Measurements from ENCODE around the gene FMR1NB.

The FMR1NB gene, protein sequence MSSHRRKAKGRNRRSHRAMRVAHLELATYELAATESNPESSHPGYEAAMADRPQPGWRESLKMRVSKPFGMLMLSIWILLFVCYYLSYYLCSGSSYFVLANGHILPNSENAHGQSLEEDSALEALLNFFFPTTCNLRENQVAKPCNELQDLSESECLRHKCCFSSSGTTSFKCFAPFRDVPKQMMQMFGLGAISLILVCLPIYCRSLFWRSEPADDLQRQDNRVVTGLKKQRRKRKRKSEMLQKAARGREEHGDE

DNA sequence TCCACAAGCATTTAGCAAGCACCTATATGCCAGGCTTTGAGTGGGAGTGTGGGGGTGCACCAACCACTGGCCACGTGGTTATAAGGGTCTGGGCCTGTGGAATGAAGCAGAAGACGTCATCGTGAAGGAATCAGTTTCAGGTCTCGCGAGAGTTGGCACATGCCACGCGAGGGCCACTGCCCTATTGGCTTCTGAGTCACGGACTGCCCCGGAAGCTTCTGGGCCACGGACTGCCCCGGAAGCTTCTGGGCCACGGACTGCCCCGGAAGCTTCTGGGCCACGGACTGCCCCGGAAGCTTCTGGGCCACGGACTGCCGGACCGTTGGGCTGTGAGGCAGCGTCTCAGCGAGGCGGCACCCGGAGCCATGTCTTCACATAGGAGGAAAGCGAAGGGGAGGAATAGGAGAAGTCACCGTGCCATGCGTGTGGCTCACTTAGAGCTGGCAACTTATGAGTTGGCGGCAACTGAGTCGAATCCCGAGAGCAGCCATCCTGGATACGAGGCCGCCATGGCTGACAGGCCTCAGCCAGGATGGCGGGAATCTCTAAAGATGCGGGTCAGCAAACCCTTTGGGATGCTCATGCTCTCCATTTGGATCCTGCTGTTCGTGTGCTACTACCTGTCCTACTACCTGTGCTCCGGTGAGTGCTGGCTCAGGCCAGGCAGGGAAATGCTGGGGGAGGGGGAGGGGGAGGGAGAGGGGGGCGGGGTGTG is at the start of gene FMR1NB:
Gene FMR1NB (plus strand): TSS at position 300 of the 715 bp plus-strand sequence. CDS start 66 bp downstream, at position 366.
- DNase-seq: no peak

GRCh38 chrX:147933815-147934214 is 47.3 kb upstream of the FMR1NB start:
- DNase-seq: no peak

GRCh38 chrX:147935156-147935758 is 45.9 kb upstream of the FMR1NB start:
- DNase-seq: no peak

GRCh38 chrX:147945286-147945685 is 35.9 kb upstream of the FMR1NB start:
- DNase-seq: no peak

GRCh38 chrX:147948531-147948930 is 32.6 kb upstream of the FMR1NB start:
- DNase-seq: no peak

DNA sequence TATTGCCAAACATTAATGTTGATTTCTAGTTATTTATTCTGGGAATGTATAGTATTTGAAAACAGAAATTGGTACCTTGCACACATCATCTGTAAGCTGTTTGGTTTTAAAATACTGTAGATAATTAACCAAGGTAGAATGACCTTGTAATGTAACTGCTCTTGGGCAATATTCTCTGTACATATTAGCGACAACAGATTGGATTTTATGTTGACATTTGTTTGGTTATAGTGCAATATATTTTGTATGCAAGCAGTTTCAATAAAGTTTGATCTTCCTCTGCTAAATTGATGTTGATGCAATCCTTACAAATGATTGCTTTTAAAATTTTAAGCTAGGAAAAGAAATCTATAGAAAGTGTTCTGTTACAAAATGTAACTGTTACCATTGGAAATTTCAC is 30.8 kb upstream of the FMR1NB start:
- no peak for DNase-seq

GRCh38 chrX:147953976-147954375 is 27.2 kb upstream of the FMR1NB start:
- no peak for DNase-seq

- DNase-seq: no peak
Measured at GRCh38 chrX:147957291-147957690, 23.8 kb upstream of the FMR1NB start.

- DNase-seq: no peak
Measured at GRCh38 chrX:147958291-147958690, 22.8 kb upstream of the FMR1NB start.

GRCh38 chrX:147960722-147961121 is 20.4 kb upstream of the FMR1NB start:
- no peak for DNase-seq

GRCh38 chrX:147962476-147962875 is 18.7 kb upstream of the FMR1NB start:
- no peak for DNase-seq

DNA sequence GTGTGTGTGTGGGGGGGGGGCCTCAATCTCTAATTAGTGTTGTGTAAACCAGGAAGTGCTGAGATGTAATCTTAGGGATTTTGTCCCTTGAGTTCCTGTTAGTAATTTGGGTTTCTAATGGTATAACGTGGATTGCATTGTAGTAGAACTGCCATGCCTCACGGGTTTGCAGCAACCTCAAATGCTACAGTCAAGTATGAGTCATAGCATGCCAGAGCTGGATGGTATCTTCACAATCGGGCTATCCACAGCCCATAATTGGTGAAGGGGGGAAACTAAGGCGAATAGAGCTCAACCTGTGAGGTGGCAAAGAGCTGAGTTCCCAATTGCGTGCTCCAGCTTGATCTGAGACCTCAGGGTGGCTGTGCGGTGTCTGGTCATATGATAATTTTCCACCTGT is 2.2 kb upstream of the FMR1NB start:
- no peak for DNase-seq

DNA sequence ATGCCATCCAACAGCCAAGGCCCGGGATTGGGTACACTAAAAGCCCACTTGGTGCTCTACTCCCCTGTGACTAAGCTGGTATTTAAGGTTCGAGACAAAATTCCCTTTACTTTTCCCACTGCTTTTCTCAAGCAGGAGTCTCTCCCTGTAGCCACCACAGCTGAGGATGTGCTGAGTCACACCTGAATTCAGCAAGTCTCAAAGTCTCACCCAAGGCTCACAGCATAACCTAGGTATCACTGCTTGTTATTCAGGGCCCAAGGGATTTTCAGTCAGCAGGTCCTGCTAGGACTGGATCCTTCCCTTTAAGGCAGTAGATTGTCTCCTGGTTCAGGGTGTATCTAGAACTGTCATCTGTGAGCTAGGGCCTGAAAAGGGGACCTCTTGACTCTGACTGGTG is 39.2 kb downstream of the FMR1NB start:
- no peak for DNase-seq

DNA sequence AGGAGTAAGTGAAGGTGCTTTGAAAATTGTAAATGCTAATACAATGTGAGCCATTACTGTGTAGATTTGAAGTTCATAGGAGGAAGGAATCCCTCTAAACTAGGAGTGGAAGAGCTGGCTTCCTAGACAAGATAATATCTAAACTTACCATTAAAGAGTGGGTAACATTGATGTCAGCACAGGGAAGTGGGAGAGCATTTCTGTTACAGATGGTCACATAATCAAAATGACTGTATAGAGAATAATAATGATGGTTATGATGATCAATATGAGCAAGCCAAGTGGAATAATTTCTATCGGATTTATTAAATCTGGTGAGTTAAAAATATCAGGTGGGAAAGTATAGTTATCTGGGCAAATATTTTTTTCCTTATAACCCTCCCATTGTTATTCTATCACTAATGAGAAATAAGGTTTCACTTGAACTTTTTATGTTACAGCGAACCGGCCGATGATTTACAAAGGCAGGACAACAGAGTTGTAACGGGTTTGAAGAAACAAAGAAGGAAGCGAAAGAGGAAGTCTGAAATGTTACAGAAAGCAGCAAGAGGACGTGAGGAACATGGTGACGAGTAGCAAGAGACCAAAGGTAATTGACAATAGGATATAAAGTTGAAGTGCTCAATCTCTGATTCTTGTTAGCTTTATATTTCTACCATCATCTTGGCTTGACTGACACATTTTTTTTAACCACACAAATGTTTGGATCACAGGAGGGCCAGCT is 43.5 kb downstream of the FMR1NB start:
- no peak for DNase-seq

DNA sequence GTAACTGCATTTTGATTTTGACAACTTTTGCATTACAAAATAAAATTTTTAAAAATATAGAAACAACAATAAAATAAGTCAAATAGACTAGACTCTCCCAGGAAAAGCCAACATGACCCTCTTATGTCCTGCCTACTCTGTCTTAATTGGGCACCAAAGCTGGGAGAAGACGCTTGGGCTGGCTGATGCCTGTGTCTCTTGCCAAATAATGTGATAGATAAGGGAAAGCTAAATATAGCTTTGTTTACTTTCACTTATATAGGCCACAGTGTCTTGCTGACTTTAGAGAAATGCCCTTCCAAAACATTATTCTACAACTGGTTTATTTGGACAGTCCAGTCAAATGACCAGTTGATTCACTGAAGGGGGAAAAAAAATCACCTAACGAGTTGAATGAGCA is 54.2 kb downstream of the FMR1NB start:
- no peak for DNase-seq

GRCh38 chrX:148037020-148037419 is 55.9 kb downstream of the FMR1NB start:
- no peak for DNase-seq

GRCh38 chrX:148043271-148043855 is 62.2 kb downstream of the FMR1NB start:
- no peak for DNase-seq

- no peak for DNase-seq
Measured at GRCh38 chrX:148047200-148047599, 66.1 kb downstream of the FMR1NB start.

GRCh38 chrX:148049441-148049840 is 68.3 kb downstream of the FMR1NB start:
- DNase-seq: no peak

DNA sequence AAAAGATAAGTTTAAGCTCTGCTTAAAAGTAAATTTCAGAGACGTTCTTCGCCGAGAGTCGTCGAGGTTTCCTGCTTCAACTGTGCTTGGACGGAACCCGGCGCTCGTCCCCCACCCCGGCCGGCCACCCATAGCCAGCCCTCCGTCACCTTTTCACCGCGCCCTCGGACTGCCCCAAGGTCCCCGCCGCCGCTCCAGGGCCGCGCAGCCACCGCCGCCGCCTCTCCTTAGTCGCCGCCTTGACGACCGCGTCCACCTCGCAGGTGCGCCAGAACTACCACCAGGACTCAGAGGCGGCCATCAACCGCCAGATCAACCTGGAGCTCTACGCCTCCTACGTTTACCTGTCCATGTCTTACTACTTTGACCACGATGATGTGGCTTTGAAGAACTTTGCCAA is 70.8 kb downstream of the FMR1NB start:
- DNase-seq: no peak

- no peak for DNase-seq
Measured at GRCh38 chrX:148067285-148067684, 86.1 kb downstream of the FMR1NB start.

- no peak for DNase-seq
Measured at GRCh38 chrX:148069759-148070503, 88.8 kb downstream of the FMR1NB start.

- no peak for DNase-seq
Measured at GRCh38 chrX:148070504-148070877, 89.4 kb downstream of the FMR1NB start.

All from stimulated activated CD4-positive, alpha-beta T cell treated with anti-CD3 and anti-CD28 coated beads, Interleukin-4, amount 100 ng/mL, for 24 hours (primary cell).